Motor neuron (in vitro differentiated cells): ENCODE results near the gene CTXN3. TPM values are rescaled to one million over a fixed set of nuclear protein-coding genes. Genes with fewer than 3 reads are reported as not detected.

Experiments
- ATAC-seq, 8 experiments: fragments of 200-7000 bp; cut with Tn5 transposase; replicated peaks in 6 of 8; 2 replicates each; pipeline ENCODE4 v1.8.0; 2021; ENCODE audit warnings: mild to moderate bottlenecking in 8 of 8, moderate library complexity in 8 of 8
- H3K27ac ChIP-seq, 2 donors: fragments of 250-450 bp; sonication (Bioruptor Pico); 2 replicates each; pipeline ENCODE4 v1.9.0; 2021; ENCODE audit warnings: antibody characterized with exemption in 2 of 2, mild to moderate bottlenecking in 2 of 2, moderate library complexity in 1 of 2
- H3K4me1 ChIP-seq, 2 donors: fragments of 250-450 bp; sonication (Bioruptor Pico); replicated peaks in 1 of 2; 2 replicates each; pipeline ENCODE4 v1.6.1; 2021; ENCODE audit warnings: antibody characterized with exemption in 2 of 2, mild to moderate bottlenecking in 2 of 2, moderate library complexity in 1 of 2
- H3K4me3 ChIP-seq, 5 donors: fragments of 250-450 bp; sonication (Bioruptor Pico); 2 replicates each; pipeline ENCODE4 v1.9.0; 2021; ENCODE audit warnings: antibody characterized with exemption in 5 of 5, mild to moderate bottlenecking in 5 of 5, moderate library complexity in 4 of 5
- WGBS, 10 experiments: fragments of 450-650 bp; shearing (Covaris generic); methylation state at CpG; one replicate each; pipeline ENCODE4 v1.0.0; 2022; 5-methylcytosine and 5-hydroxymethylcytosine counted together
- in situ Hi-C, 9 experiments: fragments of 400-800 bp; cut with MboI; loops; one replicate each; pipeline ENCODE4 v1.15.0; 2021; ENCODE audit warnings: low sequenced_read_pairs in 9 of 9, low pct_unique_long_range_greater_than_20kb in 2 of 9; ENCODE audit not compliant: unreplicated experiment in 9 of 9
- total RNA-seq, 8 experiments: library from RNA; unstranded; fragments of 300-600 nt; gene quantifications; 2 replicates each; pipeline versions ENCODE4 v1.2.3 to v1.2.4, GENCODE V29; 2022

The CTXN3 gene
- total RNA-seq, 8 experiments from 2014 or later, result 0.54 to 32.9 (median 10.8) TPM; not detected in 2

DNA sequence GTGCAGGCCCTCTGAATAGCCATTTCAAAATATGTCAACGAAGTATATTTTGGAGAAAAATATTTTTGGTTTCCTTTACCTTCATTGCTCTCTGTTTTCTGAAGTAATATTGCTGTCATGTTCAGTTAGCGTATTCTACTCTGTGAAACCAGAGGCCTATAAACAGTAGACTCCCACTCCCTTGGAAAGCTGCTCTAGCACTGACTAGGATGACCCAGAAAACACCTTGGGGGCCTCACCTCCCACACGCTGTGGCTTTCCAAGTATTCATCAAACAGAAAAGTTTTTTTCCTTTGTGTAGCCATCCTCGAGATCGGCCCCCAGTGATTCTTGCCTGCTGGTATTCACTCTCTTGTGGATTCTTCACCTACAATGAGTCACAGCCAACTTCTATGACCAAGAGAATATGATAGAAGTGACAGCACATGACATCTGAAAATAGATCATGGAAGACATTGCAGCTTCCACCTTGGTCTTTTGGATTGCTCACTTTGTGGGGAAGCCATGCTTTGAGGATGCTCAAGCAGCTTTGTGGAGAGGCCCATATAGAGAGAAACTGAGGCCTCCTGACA lies 28.9 kb upstream of the CTXN3 start:
- no peak for ATAC-seq
- in situ Hi-C loops, result no loop called here
- no peak overlapping the region for H3K27ac ChIP-seq
- H3K4me3 ChIP-seq, result no peak overlapping the region
- peaks cover 29 to 35% of the 10 kb centered on the region in 2 donors for H3K4me1 ChIP-seq
- WGBS, 10 experiments, result 61 to 100% (median 88%) methylated on average over 2 to 5 of the region's 5 CpGs; no CpG with 5 or more reads in 2 of the 10 experiments

- in situ Hi-C loops, result no loop called here
- no peak overlapping the region for H3K4me3 ChIP-seq
- peak overlapping the region in 1 of 2 donors; percentile 8 for H3K27ac ChIP-seq
- peak; percentile 27 to 95 (median 51) for ATAC-seq
- H3K4me1 ChIP-seq, result peaks cover 24 to 35% of the 10 kb centered on the region in 2 donors
- 4 to 83% (median 52%) methylated on average over 1 to 4 of the region's 4 CpGs for WGBS, 10 experiments
Measured at GRCh38 chr5:127621601-127622325, 27.1 kb upstream of the CTXN3 start.

DNA sequence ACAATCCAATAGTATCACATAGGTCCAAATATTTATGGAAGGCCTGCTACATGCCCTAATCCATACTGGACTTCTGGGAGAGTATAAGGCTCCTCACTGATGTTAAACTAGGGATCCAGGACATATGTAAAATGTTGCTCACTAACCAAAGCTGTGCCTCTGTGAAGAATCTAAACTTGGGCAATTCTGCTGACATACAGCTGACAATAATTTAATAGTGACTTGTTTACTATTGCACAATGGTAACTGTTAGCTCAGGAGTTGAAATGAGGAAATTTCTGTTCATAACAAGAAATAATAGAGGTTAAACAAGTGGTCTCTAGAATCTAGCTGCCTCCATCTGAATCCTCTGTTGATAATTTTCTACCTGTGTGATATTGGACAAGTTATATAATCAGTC lies 14.9 kb upstream of the CTXN3 start:
- ATAC-seq, result no peak
- H3K4me3 ChIP-seq, result no peak overlapping the region
- H3K4me1 ChIP-seq, result no peaks in the 10 kb centered on the region
- in situ Hi-C loops, result no loop called here
- no peak overlapping the region for H3K27ac ChIP-seq

DNA sequence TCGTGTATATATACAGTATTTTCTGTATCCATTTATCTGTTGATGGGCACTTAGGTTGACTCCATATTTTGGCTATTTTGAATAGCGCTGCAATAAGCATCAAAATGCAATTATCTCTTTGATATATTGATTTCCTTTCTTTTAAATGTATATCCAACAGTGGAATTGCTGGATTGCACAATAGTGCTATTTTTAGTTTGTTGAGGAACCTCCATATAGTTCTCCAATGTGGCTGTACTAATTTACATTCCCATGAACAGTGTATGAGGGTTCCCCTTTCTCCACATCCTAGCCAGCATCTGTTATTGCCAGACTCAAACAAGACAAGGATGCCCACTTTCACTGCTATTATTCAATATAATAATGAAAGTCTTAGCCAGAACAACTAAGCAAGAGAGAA lies 9.1 kb upstream of the CTXN3 start:
- Histone ChIP-seq H3K27ac (no peak overlapping the region), H3K4me1 (peaks cover 3 to 6% of the 10 kb centered on the region in 2 donors), H3K4me3 (no peak overlapping the region)
- in situ Hi-C loops, result no loop called here
- ATAC-seq, result peak in 2 of 8 experiments; percentile 15 to 67
- WGBS, 10 experiments, result 10 to 93% (median 61%) methylated on average over 1 to 2 of the region's 2 CpGs; no CpG with 5 or more reads in 2 of the 10 experiments

- WGBS, 10 experiments, result 0 to 100% (median 27%) methylated on average over 1 to 2 of the region's 2 CpGs; no CpG with 5 or more reads in 3 of the 10 experiments
- in situ Hi-C loops, result no loop called here
- peak in 1 of 8 experiments; percentile 64 for ATAC-seq
Measured at GRCh38 chr5:127642949-127643348, 5.9 kb upstream of the CTXN3 start.

GRCh38 chr5:127643607-127644006 lies 5.3 kb upstream of the CTXN3 start:
- Histone ChIP-seq H3K4me3 (no peak overlapping the region), H3K4me1 (peaks cover 24 to 29% of the 10 kb centered on the region in 2 donors), H3K27ac (no peak overlapping the region)
- 0 to 100% (median 56%) methylated on average over 1 of the region's 1 CpG; no CpG with 5 or more reads in 7 of the 10 experiments for WGBS, 10 experiments
- ATAC-seq, result peak in 3 of 8 experiments; percentile 21 to 39 (median 32)
- in situ Hi-C loops, result no loop called here

More at GRCh38 chr5:127642949-127643348, 5.9 kb upstream of the CTXN3 start:
- peaks cover 17 to 25% of the 10 kb centered on the region in 2 donors for H3K4me1 ChIP-seq
- no peak overlapping the region for H3K27ac ChIP-seq
- no peak overlapping the region for H3K4me3 ChIP-seq

DNA sequence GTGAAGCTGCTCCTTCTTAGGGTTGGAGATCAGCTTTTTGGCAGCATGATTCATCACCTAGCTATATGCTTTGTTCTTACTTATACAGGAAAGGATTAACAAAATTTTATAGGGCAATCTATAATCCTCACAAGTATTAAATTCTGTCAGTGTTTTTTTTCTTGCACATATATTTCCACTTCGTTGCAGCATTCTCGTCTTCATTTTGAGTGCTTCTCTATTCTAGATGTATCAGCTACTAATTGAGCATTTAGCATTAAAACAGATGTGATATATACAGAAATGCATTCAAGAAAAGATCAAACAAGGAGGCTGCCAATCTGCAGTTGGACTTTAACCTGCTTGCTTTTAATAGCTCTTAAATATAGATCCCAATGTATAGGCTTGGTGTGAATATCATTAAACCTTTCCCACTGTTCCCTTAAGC lies 3.6 kb upstream of the CTXN3 start:
- WGBS, 10 experiments, result 10 to 100% (median 59%) methylated on average over 2 of the region's 2 CpGs; no CpG with 5 or more reads in 2 of the 10 experiments
- peaks cover 23 to 46% of the 10 kb centered on the region in 2 donors for H3K4me1 ChIP-seq
- in situ Hi-C loops, result no loop called here
- no peak for ATAC-seq
- no peak overlapping the region for H3K27ac ChIP-seq
- H3K4me3 ChIP-seq, result no peak overlapping the region

GRCh38 chr5:127647361-127647958 lies 1.4 kb upstream of the CTXN3 start:
- WGBS, 10 experiments, result 17 to 94% (median 77%) methylated on average over 2 to 6 of the region's 8 CpGs
- peaks cover 33 to 61% of the 10 kb centered on the region in 2 donors for H3K4me1 ChIP-seq
- H3K27ac ChIP-seq, result no peak overlapping the region
- ATAC-seq, result peak in 4 of 8 experiments; percentile 23 to 58 (median 37)
- no peak overlapping the region for H3K4me3 ChIP-seq
- in situ Hi-C loops, result no loop called here

DNA sequence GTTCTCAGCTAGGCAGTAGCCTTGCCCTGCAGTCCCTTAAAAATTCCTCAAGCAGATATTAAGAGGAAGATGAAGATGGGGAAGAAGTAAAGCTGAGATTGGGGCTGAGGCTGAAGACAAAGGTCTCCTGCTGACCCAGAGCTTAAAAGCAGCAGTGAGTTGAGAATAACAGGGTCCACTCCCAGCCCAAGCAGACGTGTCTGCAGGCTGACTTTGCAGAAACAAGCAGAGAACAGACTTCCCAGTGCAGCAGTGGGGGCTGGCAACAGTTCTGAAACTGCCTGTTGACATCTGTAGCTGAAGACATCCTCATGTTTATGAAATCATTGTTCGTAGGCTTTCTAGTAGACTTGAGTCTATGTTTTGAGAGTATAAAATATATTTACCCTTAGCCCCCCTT lies 1.1 kb downstream of the CTXN3 start:
- in situ Hi-C loops, result no loop called here
- WGBS, 10 experiments, result 0 to 60% (median 11%) methylated on average over 1 of the region's 2 CpGs; no CpG with 5 or more reads in 3 of the 10 experiments
- Histone ChIP-seq H3K27ac (peak overlapping the region; percentile 37 to 58), H3K4me1 (peaks cover 40 to 57% of the 10 kb centered on the region in 2 donors), H3K4me3 (peak overlapping the region; percentile 4 to 31 (median 28))
- ATAC-seq, result peak in 6 of 8 experiments; percentile 44 to 72 (median 66)

- ATAC-seq, result peak; percentile 18 to 67 (median 44)
- in situ Hi-C loops, result no loop called here
- peak overlapping the region in 4 of 5 donors; percentile 7 to 31 (median 28) for H3K4me3 ChIP-seq
- 0 to 25% (median 8%) methylated on average over 1 of the region's 1 CpG; no CpG with 5 or more reads in 6 of the 10 experiments for WGBS, 10 experiments
- H3K4me1 ChIP-seq, result peaks cover 37 to 51% of the 10 kb centered on the region in 2 donors
- peak overlapping the region in 1 of 2 donors; percentile 58 for H3K27ac ChIP-seq
Measured at GRCh38 chr5:127650649-127651048, 1.8 kb downstream of the CTXN3 start.

GRCh38 chr5:127652952-127653611 lies 4.2 kb downstream of the CTXN3 start:
- in situ Hi-C loops, result no loop called here
- no peak for ATAC-seq

GRCh38 chr5:127656825-127657224 lies 7.9 kb downstream of the CTXN3 start:
- peaks cover 20 to 27% of the 10 kb centered on the region in 2 donors for H3K4me1 ChIP-seq
- in situ Hi-C loops, result no loop called here
- WGBS, 10 experiments, result 0 to 100% (median 61%) methylated on average over 1 to 5 of the region's 6 CpGs; no CpG with 5 or more reads in 1 of the 10 experiments

More at GRCh38 chr5:127652952-127653611, 4.2 kb downstream of the CTXN3 start:
- 48 to 97% (median 86%) methylated on average over 3 to 7 of the region's 7 CpGs; no CpG with 5 or more reads in 1 of the 10 experiments for WGBS, 10 experiments
- H3K27ac ChIP-seq, result no peak overlapping the region
- H3K4me3 ChIP-seq, result no peak overlapping the region
- peaks cover 32 to 53% of the 10 kb centered on the region in 2 donors for H3K4me1 ChIP-seq

More at GRCh38 chr5:127656825-127657224, 7.9 kb downstream of the CTXN3 start:
- no peak for ATAC-seq
- Histone ChIP-seq H3K27ac (no peak overlapping the region), H3K4me3 (no peak overlapping the region)
